ENCODE measurements around the gene NXNL1. TPM values are rescaled to one million over a fixed set of nuclear protein-coding genes. Genes with fewer than 3 reads are reported as not detected.

The NXNL1 gene
- total and polyA plus RNA-seq, 2 of the 8 experiments (the other 6 are each of a cell fraction or from before 2014, with no cell fraction given) = not detected

GRCh38 chr19:17420475-17420924, 40.2 kb downstream of the NXNL1 start (continued):
- TF ChIP-seq, protein P1, sequence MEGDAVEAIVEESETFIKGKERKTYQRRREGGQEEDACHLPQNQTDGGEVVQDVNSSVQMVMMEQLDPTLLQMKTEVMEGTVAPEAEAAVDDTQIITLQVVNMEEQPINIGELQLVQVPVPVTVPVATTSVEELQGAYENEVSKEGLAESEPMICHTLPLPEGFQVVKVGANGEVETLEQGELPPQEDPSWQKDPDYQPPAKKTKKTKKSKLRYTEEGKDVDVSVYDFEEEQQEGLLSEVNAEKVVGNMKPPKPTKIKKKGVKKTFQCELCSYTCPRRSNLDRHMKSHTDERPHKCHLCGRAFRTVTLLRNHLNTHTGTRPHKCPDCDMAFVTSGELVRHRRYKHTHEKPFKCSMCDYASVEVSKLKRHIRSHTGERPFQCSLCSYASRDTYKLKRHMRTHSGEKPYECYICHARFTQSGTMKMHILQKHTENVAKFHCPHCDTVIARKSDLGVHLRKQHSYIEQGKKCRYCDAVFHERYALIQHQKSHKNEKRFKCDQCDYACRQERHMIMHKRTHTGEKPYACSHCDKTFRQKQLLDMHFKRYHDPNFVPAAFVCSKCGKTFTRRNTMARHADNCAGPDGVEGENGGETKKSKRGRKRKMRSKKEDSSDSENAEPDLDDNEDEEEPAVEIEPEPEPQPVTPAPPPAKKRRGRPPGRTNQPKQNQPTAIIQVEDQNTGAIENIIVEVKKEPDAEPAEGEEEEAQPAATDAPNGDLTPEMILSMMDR (IDR thresholded peaks at IDR 0.05; ENCODE audit: control extremely low read depth in 1 of 3, insufficient read depth in 1 of 3, low read depth in 1 of 3, low read length in 3 of 3) = peak; percentile 41 to 49 (median 42)
- no peak for TF ChIP-seq POU5F1 (IDR thresholded peaks at IDR 0.05; ENCODE audit: low read depth, low read length)
- TF ChIP-seq RAD21 (IDR thresholded peaks at IDR 0.05 in 1 of 2, conservative IDR thresholded peaks at IDR 0.05 in 1 of 2; ENCODE audit: low read depth in 2 of 2, low read length in 2 of 2) = peak; percentile 56 to 64
- no peak for TF ChIP-seq ATF2 (IDR thresholded peaks at IDR 0.05; ENCODE audit: low read length)
- TF ChIP-seq ASH2L (IDR thresholded peaks at IDR 0.05; ENCODE audit: low read length) = no peak
- TF ChIP-seq RNF2 (IDR thresholded peaks at IDR 0.05; ENCODE audit: borderline replicate concordance, low read depth, low read length, missing control alignments, poor library complexity, severe bottlenecking) = no peak

All from H1 (cell line).